GM12878 (cell line): Measurements from ENCODE around the gene CPSF4. TPM values are rescaled to one million over a fixed set of nuclear protein-coding genes. Genes with fewer than 3 reads are reported as not detected.
A peak's percentile ranks its signal among the peaks of the same experiment; 100 is the strongest.

Experiments used
- ATAC-seq: fragments of 200-7000 bp; cut with Tn5 transposase; 3 replicates; pipeline ENCODE4 v1.9.1; 2020; ENCODE audit warnings: mild to moderate bottlenecking, moderate library complexity
- BruUV-seq: library from RNA; stranded (reverse); fragments of 400-500 nt; replicated peaks from 2 replicates; lab custom pipeline; 2021; lab: Mats Ljungman, UMichigan
- CTCF ChIA-PET: fragments of 300-600 bp; sonication (Branson Sonifier 250); formaldehyde crosslinking; extraction: SDS; loops from one replicate; lab custom pipeline; 2021; ENCODE audit warnings: inconsistent platforms; lab: Yijun Ruan, JAX
- POLR2A ChIA-PET: fragments of 350-600 bp; formaldehyde crosslinking; extraction: SDS; loops from one replicate; lab custom pipeline; 2021; ENCODE audit warnings: inconsistent platforms; lab: Charles Lee
- RAD21 ChIA-PET: fragments of 300-600 bp; sonication (Branson Sonifier 250); formaldehyde crosslinking; loops from one replicate; lab custom pipeline; 2023; ENCODE audit warnings: antibody characterized with exemption; ENCODE audit not compliant: unreplicated experiment; lab: Charles Lee
- SMC1A ChIA-PET: fragments of 300-600 bp; sonication (Branson Sonifier 250); formaldehyde crosslinking; loops from one replicate; lab custom pipeline; 2023; ENCODE audit not compliant: unreplicated experiment, uncharacterized antibody; lab: Charles Lee
- DNase-seq: peaks from one replicate; pipeline ENCODE4 v3.0.0-alpha.2; 2011; ENCODE audit warnings: low read depth, low spot score
- FAIRE-seq: peaks from 3 replicates; lab custom pipeline; 2011; peaks lifted over from hg19 to GRCh38; lab: Jason Lieb, UNC
- H2AFZ ChIP-seq: 2 replicates; pipeline ENCODE4 v1.6.0; 2011; ENCODE audit warnings: low read depth, low read length, control low read depth; ENCODE audit not compliant: control insufficient read depth
- H3K27ac ChIP-seq: 2 replicates; pipeline ENCODE4 v1.5.1; 2011; ENCODE audit warnings: control low read depth; ENCODE audit not compliant: control insufficient read depth, insufficient read depth
- H3K27me3 ChIP-seq, 2 experiments: replicated peaks in 1 of 2; 2 replicates each; pipeline versions ENCODE4 v1.6.0 to v1.6.1; 2011; ENCODE audit warnings: low read length in 1 of 2; ENCODE audit not compliant: control insufficient read depth in 2 of 2, insufficient read depth in 2 of 2
- H3K36me3 ChIP-seq, 2 experiments: 2 replicates each; pipeline ENCODE4 v1.5.1; 2011; ENCODE audit warnings: low read length in 1 of 2; ENCODE audit not compliant: control insufficient read depth in 2 of 2, insufficient read depth in 2 of 2
- H3K4me1 ChIP-seq: 2 replicates; pipeline ENCODE4 v1.6.1; 2011; ENCODE audit warnings: mild to moderate bottlenecking, low read length, moderate library complexity, mixed read lengths; ENCODE audit not compliant: control insufficient read depth, insufficient read depth
- H3K4me2 ChIP-seq: 2 replicates; pipeline ENCODE4 v1.6.0; 2011; ENCODE audit warnings: control low read depth; ENCODE audit not compliant: control insufficient read depth, insufficient read depth
- H3K4me3 ChIP-seq: fragments of 200-600 bp; sonication (generic); 2 replicates; pipeline ENCODE4 v1.5.1; 2016
- H3K79me2 ChIP-seq: 2 replicates; pipeline ENCODE4 v1.6.0; 2011; ENCODE audit warnings: low read length; ENCODE audit not compliant: control insufficient read depth, insufficient read depth
- H3K9ac ChIP-seq: 2 replicates; pipeline ENCODE4 v1.8.0; 2011; ENCODE audit warnings: low read length, control low read depth, mixed read lengths; ENCODE audit not compliant: control insufficient read depth, insufficient read depth
- H3K9me3 ChIP-seq: replicated peaks from 3 replicates; pipeline ENCODE4 v1.5.1; 2011; ENCODE audit warnings: mild to moderate bottlenecking, low read length; ENCODE audit not compliant: control insufficient read depth, insufficient read depth
- H4K20me1 ChIP-seq: 2 replicates; pipeline ENCODE4 v1.6.0; 2011; ENCODE audit not compliant: control insufficient read depth, insufficient read depth
- E4F1 ChIP-seq: fragments of 450-650 bp; IDR thresholded peaks from 2 replicates; pipeline ENCODE4 v1.6.1; 2018; ENCODE audit warnings: borderline replicate concordance, mild to moderate bottlenecking; ENCODE audit not compliant: partially characterized antibody
- NBN ChIP-seq: fragments of 450-650 bp; IDR thresholded peaks from 2 replicates; pipeline ENCODE4 v1.6.1; 2016
- POLR2A ChIP-seq: IDR thresholded peaks from 2 replicates; pipeline ENCODE4 v1.6.1; 2011; ENCODE audit warnings: low read depth, mild to moderate bottlenecking, low read length
- WGBS: methylation state at CpG from one replicate; pipeline ENCODE4 v1.1.6; 2016; ENCODE audit warnings: low lambda C conversion rate; ENCODE audit not compliant: insufficient replicate concordance, insufficient coverage; ENCODE audit errors: missing lambda C conversion rate; 5-methylcytosine and 5-hydroxymethylcytosine counted together
- in situ Hi-C: fragments of 300-500 bp; cut with MboI; formaldehyde crosslinking; loops from 9 replicates; pipeline ENCODE4 v1.14.3; 2018; ENCODE audit warnings: mixed read lengths
- intact Hi-C: fragments of 100-400 bp; cut with micrococcal nuclease; formaldehyde crosslinking; loops from one replicate; pipeline ENCODE4 v1.14.2; 2022; ENCODE audit not compliant: unreplicated experiment
- polyA plus RNA-seq, 11 experiments: library from polyadenylated mRNA; depleted of rRNA in 4 of 11; unstranded in 6 of 11; stranded (reverse) in 5 of 11; fragments of >200 nt; fragmentation: Nextera tagmentation in 4 of 11; fragmentation: Illumina TruSeq in 1 of 11; extraction: Ambion mirVana in 4 of 11; extraction: Trizol in 1 of 11; gene quantifications; 1 replicate in 1 of 11; 2 replicates in 10 of 11; pipeline versions ENCODE4 v1.2.1 to v1.2.3, GENCODE V29; 2011 to 2016; ENCODE audit warnings: inconsistent platforms in 2 of 11, missing spikeins in 2 of 11, low read depth in 1 of 11
- total RNA-seq, 4 experiments: library from RNA; depleted of rRNA in 3 of 4; stranded (reverse); fragments of >200 nt in 3 of 4; fragmentation: Illumina TruSeq in 1 of 4; extraction: Trizol in 1 of 4; gene quantifications; 2 replicates each; pipeline versions ENCODE4 v1.2.1 to v1.2.3, GENCODE V29; 2013 to 2021

The CPSF4 gene
- total and polyA plus RNA-seq, 10 of the 15 experiments (the other 5 are each of a cell fraction or from before 2014, with no cell fraction given): 13.6 to 70.1 (median 45.0) TPM

- RAD21 ChIA-PET: no interaction called here
- H3K9me3 ChIP-seq: no peaks in the 10 kb centered on the region
- no peaks in the 10 kb centered on the region for H4K20me1 ChIP-seq
- BruUV-seq: no TSS peak
- DNase-seq: no peak
- no peak for TF ChIP-seq NBN
- peak; percentile 60 for TF ChIP-seq POLR2A
- TF ChIP-seq E4F1: no peak
- FAIRE-seq: no peak
- SMC1A ChIA-PET: interaction anchor here (0.7 kb wide), 1 partner anchor 28 kb away, joined by 3 read pairs; no protein-coding TSS in a partner anchor
- no peak overlapping the region for H2AFZ ChIP-seq
- no peak for ATAC-seq
- H3K4me2 ChIP-seq: no peak overlapping the region
- in situ Hi-C loops: no loop called here
- CTCF ChIA-PET: no interaction called here
- peaks cover 25% of the 10 kb centered on the region for H3K79me2 ChIP-seq
- H3K27me3 ChIP-seq: no peaks in the 10 kb centered on the region
- no peaks in the 10 kb centered on the region for H3K4me1 ChIP-seq
- intact Hi-C loops: no loop called here
- no peak overlapping the region for H3K4me3 ChIP-seq
- H3K27ac ChIP-seq: no peak overlapping the region
- POLR2A ChIA-PET: no interaction called here
- peaks cover 30 to 34% of the 10 kb centered on the region in 2 experiments for H3K36me3 ChIP-seq
- no peak overlapping the region for H3K9ac ChIP-seq
- WGBS: 93% methylated on average over 26 of the region's 26 CpGs
Measured at GRCh38 chr7:99457650-99458493, 19.1 kb downstream of the CPSF4 start.
